Keratinocyte (primary cell): ENCODE measurements around the gene MAGEF1. TPM values are rescaled to one million over a fixed set of nuclear protein-coding genes. Genes with fewer than 3 reads are reported as not detected.

Experiments
- DNase-seq: peaks from one replicate; pipeline ENCODE4 v3.0.0-alpha.2; 2011; ENCODE audit warnings: low read depth, missing footprints, low spot score
- FAIRE-seq: peaks from 2 replicates; lab custom pipeline; 2011; peaks lifted over from hg19 to GRCh38; lab: Jason Lieb, UNC
- H2AFZ ChIP-seq: 2 replicates; pipeline ENCODE4 v1.6.0; 2012; ENCODE audit warnings: low read length, control low read depth, inconsistent platforms; ENCODE audit not compliant: control insufficient read depth
- H3K27ac ChIP-seq: 2 replicates; pipeline ENCODE4 v1.5.1; 2011; ENCODE audit warnings: low read length; ENCODE audit not compliant: control insufficient read depth, insufficient read depth
- H3K27me3 ChIP-seq: 3 replicates; pipeline ENCODE4 v1.6.0; 2011; ENCODE audit warnings: low read length; ENCODE audit not compliant: control insufficient read depth, insufficient read depth; ENCODE audit errors: extremely low read depth
- H3K36me3 ChIP-seq, 2 experiments: 2 replicates in 1 of 2; 3 replicates in 1 of 2; pipeline ENCODE4 v1.5.1; 2011; ENCODE audit warnings: low read length in 2 of 2, mild to moderate bottlenecking in 1 of 2; ENCODE audit not compliant: control insufficient read depth in 2 of 2, insufficient read depth in 2 of 2; ENCODE audit errors: extremely low read depth in 1 of 2
- H3K4me1 ChIP-seq: 3 replicates; pipeline ENCODE4 v1.5.1; 2011; ENCODE audit warnings: low read length; ENCODE audit not compliant: control insufficient read depth, insufficient read depth; ENCODE audit errors: extremely low read depth
- H3K4me2 ChIP-seq: 3 replicates; pipeline ENCODE4 v1.6.0; 2011; ENCODE audit warnings: low read depth, low read length; ENCODE audit not compliant: control insufficient read depth, insufficient read depth; ENCODE audit errors: extremely low read depth
- H3K4me3 ChIP-seq, 3 experiments: fragments of 200-600 bp in 1 of 3; sonication (generic) in 1 of 3; 2 replicates in 2 of 3; 3 replicates in 1 of 3; pipeline ENCODE4 v1.5.1; 2011 to 2016; ENCODE audit warnings: low read length in 3 of 3, mild to moderate bottlenecking in 3 of 3, control low read depth in 2 of 3, inconsistent platforms in 1 of 3, low read depth in 1 of 3, mixed read lengths in 1 of 3, mixed run types in 1 of 3, moderate library complexity in 1 of 3; ENCODE audit not compliant: control insufficient read depth in 2 of 3, insufficient read depth in 2 of 3; ENCODE audit errors: extremely low read depth in 1 of 3
- H3K79me2 ChIP-seq: 2 replicates; pipeline ENCODE4 v1.6.0; 2012; ENCODE audit warnings: low read length; ENCODE audit not compliant: control insufficient read depth, insufficient read depth
- H3K9ac ChIP-seq: 3 replicates; pipeline ENCODE4 v1.6.0; 2011; ENCODE audit warnings: low read length; ENCODE audit not compliant: control insufficient read depth, insufficient read depth; ENCODE audit errors: extremely low read depth
- H3K9me1 ChIP-seq: 3 replicates; pipeline ENCODE4 v1.6.0; 2011; ENCODE audit warnings: low read length; ENCODE audit not compliant: control insufficient read depth, insufficient read depth; ENCODE audit errors: extremely low read depth
- H3K9me3 ChIP-seq: 2 replicates; pipeline ENCODE4 v1.5.1; 2012; ENCODE audit warnings: low read depth, low read length; ENCODE audit not compliant: control insufficient read depth
- H4K20me1 ChIP-seq: 3 replicates; pipeline ENCODE4 v1.6.0; 2011; ENCODE audit warnings: low read length; ENCODE audit not compliant: control insufficient read depth, insufficient read depth; ENCODE audit errors: extremely low read depth
- EZH2 ChIP-seq: IDR thresholded peaks from one replicate; pipeline ENCODE4 v1.6.1; 2012; ENCODE audit warnings: inconsistent platforms, mild to moderate bottlenecking, low read length, moderate library complexity
- dilution Hi-C: fragments of 300-500 bp; cut with MboI; formaldehyde crosslinking; loops from one replicate; pipeline ENCODE4 v1.7.0; 2020; ENCODE audit warnings: low sequenced_read_pairs; ENCODE audit not compliant: extremely low pct_ligation_motif_present
- polyA plus RNA-seq, 5 experiments: library from polyadenylated mRNA; depleted of rRNA in 3 of 5; stranded (reverse) in 3 of 5; stranded (forward) in 1 of 5; unstranded in 1 of 5; fragments of >200 nt; gene quantifications; 1 replicate in 1 of 5; 2 replicates in 3 of 5; 3 replicates in 1 of 5; pipeline versions ENCODE4 v1.2.1 to v1.2.3, GENCODE V29; 2011 to 2012; ENCODE audit warnings: missing spikeins in 2 of 5, low read depth in 1 of 5, low replicate concordance in 1 of 5
- TF ChIP-seq, protein P1 (sequence below), 3 experiments: IDR thresholded peaks in 1 of 3; conservative IDR thresholded peaks in 1 of 3; optimal IDR thresholded peaks in 1 of 3; 2 replicates in 2 of 3; 3 replicates in 1 of 3; pipeline versions ENCODE3 to v1.5.1; 2011; ENCODE audit warnings: low read length in 3 of 3, mild to moderate bottlenecking in 3 of 3, moderate library complexity in 2 of 3, control low read depth in 1 of 3, inconsistent platforms in 1 of 3; ENCODE audit not compliant: insufficient read depth in 2 of 3; ENCODE audit errors: extremely low read depth in 1 of 3

Gene MAGEF1
- polyA plus RNA-seq, 1 donor (not counting 4 experiments of a cell fraction or from before 2014, with no cell fraction given) = 11.8 TPM

DNA sequence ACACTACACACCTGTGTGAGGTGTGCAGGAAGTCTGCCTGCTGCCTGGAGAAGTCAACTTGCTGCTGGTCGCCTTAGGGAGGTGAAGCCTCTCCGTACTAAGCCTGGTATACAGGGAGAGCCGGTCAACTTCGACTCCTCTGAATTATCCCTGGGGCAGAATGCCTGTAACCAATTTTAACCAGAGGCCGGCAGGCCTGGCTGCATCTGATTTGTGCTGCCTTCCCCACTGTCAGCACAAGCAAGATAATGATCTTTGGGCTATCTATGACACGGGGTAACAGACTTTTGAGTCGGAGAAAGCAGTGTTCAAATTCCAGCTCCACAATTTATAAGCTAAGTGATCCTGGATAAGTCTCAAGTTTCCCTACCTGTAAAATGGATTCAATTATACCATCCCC lies 42.3 kb downstream of the MAGEF1 start:
- no peaks in the 10 kb centered on the region for H3K36me3 ChIP-seq
- DNase-seq = no peak
- H3K9me1 ChIP-seq = no peaks in the 10 kb centered on the region

DNA sequence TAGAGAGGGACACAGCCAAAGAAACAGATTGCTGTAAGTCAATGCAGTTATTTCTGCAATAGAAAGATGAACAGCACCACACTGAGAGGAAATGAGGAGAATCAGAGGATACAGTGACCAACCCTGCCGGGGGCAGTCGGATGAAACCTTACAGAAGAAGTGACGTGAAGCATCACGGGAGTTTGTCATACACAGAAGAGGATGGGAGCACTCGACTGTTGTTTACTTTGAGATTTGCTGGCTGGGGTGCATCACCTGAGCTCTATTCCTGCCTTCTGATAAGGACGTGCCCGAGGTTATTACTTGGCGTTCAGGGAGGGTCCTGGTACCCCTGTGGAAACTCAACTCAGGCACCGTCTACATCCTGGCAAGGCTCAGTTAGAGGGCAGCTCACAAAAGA lies 45.4 kb downstream of the MAGEF1 start:
- no peaks in the 10 kb centered on the region for H3K4me1 ChIP-seq
- H3K36me3 ChIP-seq = no peaks in the 10 kb centered on the region
- H3K4me2 ChIP-seq = no peak overlapping the region
- FAIRE-seq (no peak), DNase-seq (no peak)
- dilution Hi-C loops = no loop called here
- no peak overlapping the region for H3K9ac ChIP-seq
- H3K9me1 ChIP-seq = no peaks in the 10 kb centered on the region
- H3K27me3 ChIP-seq = peaks cover 7% of the 10 kb centered on the region
- H3K4me3 ChIP-seq = no peak overlapping the region
- H3K9me3 ChIP-seq = no peaks in the 10 kb centered on the region
- no peaks in the 10 kb centered on the region for H4K20me1 ChIP-seq
- TF ChIP-seq EZH2 = no peak
- TF ChIP-seq, protein P1, sequence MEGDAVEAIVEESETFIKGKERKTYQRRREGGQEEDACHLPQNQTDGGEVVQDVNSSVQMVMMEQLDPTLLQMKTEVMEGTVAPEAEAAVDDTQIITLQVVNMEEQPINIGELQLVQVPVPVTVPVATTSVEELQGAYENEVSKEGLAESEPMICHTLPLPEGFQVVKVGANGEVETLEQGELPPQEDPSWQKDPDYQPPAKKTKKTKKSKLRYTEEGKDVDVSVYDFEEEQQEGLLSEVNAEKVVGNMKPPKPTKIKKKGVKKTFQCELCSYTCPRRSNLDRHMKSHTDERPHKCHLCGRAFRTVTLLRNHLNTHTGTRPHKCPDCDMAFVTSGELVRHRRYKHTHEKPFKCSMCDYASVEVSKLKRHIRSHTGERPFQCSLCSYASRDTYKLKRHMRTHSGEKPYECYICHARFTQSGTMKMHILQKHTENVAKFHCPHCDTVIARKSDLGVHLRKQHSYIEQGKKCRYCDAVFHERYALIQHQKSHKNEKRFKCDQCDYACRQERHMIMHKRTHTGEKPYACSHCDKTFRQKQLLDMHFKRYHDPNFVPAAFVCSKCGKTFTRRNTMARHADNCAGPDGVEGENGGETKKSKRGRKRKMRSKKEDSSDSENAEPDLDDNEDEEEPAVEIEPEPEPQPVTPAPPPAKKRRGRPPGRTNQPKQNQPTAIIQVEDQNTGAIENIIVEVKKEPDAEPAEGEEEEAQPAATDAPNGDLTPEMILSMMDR (optimal IDR thresholded peaks at IDR 0.05 in 1 of 3, IDR thresholded peaks at IDR 0.05 in 1 of 3, conservative IDR thresholded peaks at IDR 0.05 in 1 of 3; ENCODE audit: extremely low read depth in 1 of 3, insufficient read depth in 2 of 3, low read length in 3 of 3) = no peak
- H2AFZ ChIP-seq = no peak overlapping the region
- no peaks in the 10 kb centered on the region for H3K79me2 ChIP-seq
- no peak overlapping the region for H3K27ac ChIP-seq

More for the DNA sequence above, 42.3 kb downstream of the MAGEF1 start:
- Histone ChIP-seq H3K9me3 (no peaks in the 10 kb centered on the region), H3K4me1 (no peaks in the 10 kb centered on the region), H3K27ac (no peak overlapping the region), H3K4me2 (no peak overlapping the region), H4K20me1 (no peaks in the 10 kb centered on the region), H2AFZ (no peak overlapping the region), H3K79me2 (no peaks in the 10 kb centered on the region), H3K4me3 (no peak overlapping the region), H3K27me3 (peaks cover 7% of the 10 kb centered on the region), H3K9ac (no peak overlapping the region)
- TF ChIP-seq, protein P1 (optimal IDR thresholded peaks at IDR 0.05 in 1 of 3, IDR thresholded peaks at IDR 0.05 in 1 of 3, conservative IDR thresholded peaks at IDR 0.05 in 1 of 3; ENCODE audit: extremely low read depth in 1 of 3, insufficient read depth in 2 of 3, low read length in 3 of 3) = no peak
- TF ChIP-seq EZH2 = no peak
- dilution Hi-C loops = no loop called here
- no peak for FAIRE-seq
